Karpas-422 (cell line): ENCODE data around the gene RHOA. TPM values are rescaled to one million over a fixed set of nuclear protein-coding genes. Genes with fewer than 3 reads are reported as not detected.

ENCODE experiments used
- DNase-seq: peaks from one replicate; pipeline ENCODE4 v3.0.0-alpha.2; 2015
- H2AFZ ChIP-seq: fragments of 200-600 bp; sonication (generic); 2 replicates; pipeline ENCODE4 v1.6.1; 2014; ENCODE audit warnings: antibody characterized with exemption, low read length, mixed read lengths
- H3K27ac ChIP-seq: fragments of 200-600 bp; sonication (generic); 2 replicates; pipeline ENCODE4 v1.5.1; 2014; ENCODE audit warnings: mild to moderate bottlenecking, low read length, moderate library complexity
- H3K27me3 ChIP-seq: fragments of 200-600 bp; sonication (generic); 2 replicates; pipeline ENCODE4 v1.6.1; 2014; ENCODE audit warnings: low read length, mixed read lengths
- H3K36me3 ChIP-seq: fragments of 200-600 bp; sonication (generic); 2 replicates; pipeline ENCODE4 v1.6.1; 2014; ENCODE audit warnings: low read length, mixed read lengths; ENCODE audit not compliant: insufficient read depth
- H3K4me1 ChIP-seq: fragments of 200-600 bp; sonication (generic); 2 replicates; pipeline ENCODE4 v1.6.1; 2014; ENCODE audit warnings: mild to moderate bottlenecking, low read length, mixed read lengths
- H3K4me2 ChIP-seq: fragments of 200-600 bp; sonication (generic); 2 replicates; pipeline ENCODE4 v1.6.1; 2014; ENCODE audit warnings: low read length, low read depth, mild to moderate bottlenecking; ENCODE audit not compliant: poor library complexity, severe bottlenecking
- H3K4me3 ChIP-seq: fragments of 200-600 bp; sonication (generic); 2 replicates; pipeline ENCODE4 v1.5.1; 2014; ENCODE audit warnings: mild to moderate bottlenecking, antibody characterized with exemption, low read length, mixed read lengths
- H3K79me2 ChIP-seq: fragments of 200-600 bp; sonication (generic); 2 replicates; pipeline ENCODE4 v1.6.1; 2014; ENCODE audit warnings: mild to moderate bottlenecking, low read length, mixed read lengths
- H3K9ac ChIP-seq: fragments of 200-600 bp; sonication (generic); 2 replicates; pipeline ENCODE4 v1.6.0; 2014; ENCODE audit warnings: low read length
- H3K9me2 ChIP-seq: fragments of 200-600 bp; sonication (generic), shearing (Covaris generic); replicated peaks from 2 replicates; pipeline ENCODE4 v1.6.0; 2014; ENCODE audit warnings: mild to moderate bottlenecking, low read length, moderate library complexity; ENCODE audit not compliant: insufficient read depth
- H3K9me3 ChIP-seq: fragments of 300-700, 200-600 bp; sonication (generic); 2 replicates; pipeline ENCODE4 v1.6.1; 2014; ENCODE audit warnings: low read length, mixed read lengths
- H4K20me1 ChIP-seq: fragments of 200-600 bp; sonication (generic); 2 replicates; pipeline ENCODE4 v1.6.1; 2014; ENCODE audit warnings: mild to moderate bottlenecking, antibody characterized with exemption, low read length, low read depth; ENCODE audit not compliant: insufficient read depth
- total RNA-seq: library from RNA; depleted of rRNA; stranded (reverse); fragments of >200 nt; shearing (Covaris generic); gene quantifications from 2 replicates; pipeline ENCODE4 v1.2.3, GENCODE V29; 2014; ENCODE audit warnings: low replicate concordance; rRNA removed

Gene RHOA
- total RNA-seq, 1 experiment from 2014 or later, result 281 TPM

DNA sequence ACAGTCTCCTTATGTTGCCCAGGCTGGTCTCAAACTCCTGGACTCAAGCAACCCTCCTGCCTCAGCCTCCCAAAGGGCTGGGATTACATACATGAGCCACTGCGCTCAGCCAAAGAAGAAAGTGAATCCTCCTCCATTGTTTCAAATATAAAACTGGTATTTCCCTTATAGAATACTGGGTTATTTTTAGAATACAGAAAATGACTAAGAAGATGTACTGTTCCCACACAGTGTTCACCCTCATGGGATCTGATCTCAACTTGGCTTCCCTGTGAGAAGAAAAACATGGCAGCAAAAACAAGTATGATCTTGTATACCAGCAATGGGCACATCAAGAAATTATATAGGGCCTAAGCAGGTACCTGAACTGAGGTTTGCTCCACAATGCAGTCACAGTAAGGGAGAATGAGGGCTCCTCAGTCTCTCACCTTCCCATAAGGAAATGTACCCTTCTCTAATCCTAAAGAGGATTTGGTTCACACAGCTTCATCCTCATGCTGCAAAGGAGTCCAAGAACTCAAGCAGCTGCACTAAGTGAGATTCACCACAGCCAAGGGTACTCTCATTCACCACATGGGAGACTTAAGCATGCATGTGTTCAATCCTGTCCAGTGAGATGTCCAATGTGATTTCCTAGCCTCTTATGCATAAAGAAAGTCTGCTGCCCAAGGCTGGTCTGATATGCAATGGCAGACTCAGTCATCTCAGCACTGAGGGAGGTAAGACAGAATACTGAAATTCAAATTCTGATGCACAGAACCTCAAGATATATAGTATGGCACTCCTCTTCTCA is 97.7 kb downstream of the RHOA start:
- Histone ChIP-seq H3K36me3 (peaks cover 9% of the 10 kb centered on the region; the same call in 1 of the 2 replicates), H3K9ac (no peak overlapping the region), H4K20me1 (no peaks in the 10 kb centered on the region), H3K4me1 (no peaks in the 10 kb centered on the region), H3K27me3 (no peaks in the 10 kb centered on the region), H3K9me2 (no peaks in the 10 kb centered on the region), H3K4me2 (no peak overlapping the region), H3K9me3 (no peaks in the 10 kb centered on the region), H3K79me2 (0 out of 2 replicates have a peak, but pooled peaks cover 4% of the 10 kb centered on the region), H3K27ac (no peak overlapping the region), H2AFZ (no peak overlapping the region), H3K4me3 (no peak overlapping the region)
- no peak for DNase-seq

GRCh38 chr3:49311283-49311682 is 100.5 kb downstream of the RHOA start:
- Histone ChIP-seq H3K9ac (no peak overlapping the region), H3K4me1 (no peaks in the 10 kb centered on the region), H3K9me2 (no peaks in the 10 kb centered on the region), H3K27ac (no peak overlapping the region), H2AFZ (no peak overlapping the region), H3K4me2 (no peak overlapping the region), H3K4me3 (no peak overlapping the region), H3K9me3 (no peaks in the 10 kb centered on the region), H4K20me1 (no peaks in the 10 kb centered on the region), H3K79me2 (0 out of 2 replicates have a peak, but pooled peaks cover 4% of the 10 kb centered on the region), H3K36me3 (peaks cover 16% of the 10 kb centered on the region), H3K27me3 (no peaks in the 10 kb centered on the region)
- DNase-seq, result no peak

- H3K9ac ChIP-seq, result no peak overlapping the region
- H3K4me1 ChIP-seq, result no peaks in the 10 kb centered on the region
- H3K36me3 ChIP-seq, result peaks cover 18% of the 10 kb centered on the region
- H3K27ac ChIP-seq, result no peak overlapping the region
- no peak overlapping the region for H2AFZ ChIP-seq
- H3K4me3 ChIP-seq, result no peak overlapping the region
- no peaks in the 10 kb centered on the region for H3K9me2 ChIP-seq
- 0 out of 2 replicates have a peak, but pooled peaks cover 4% of the 10 kb centered on the region for H3K79me2 ChIP-seq
- no peak for DNase-seq
- H4K20me1 ChIP-seq, result no peaks in the 10 kb centered on the region
- H3K4me2 ChIP-seq, result no peak overlapping the region
- no peaks in the 10 kb centered on the region for H3K9me3 ChIP-seq
- H3K27me3 ChIP-seq, result no peaks in the 10 kb centered on the region
Measured at GRCh38 chr3:49310677-49311076, 101.1 kb downstream of the RHOA start.

Other genes starting within 250 kb of the RHOA start
- 18.4 and 22.0 TPM in 2 replicates for gene CCDC71, start 245.6 kb downstream of the RHOA start, total RNA-seq
- gene KLHDC8B, start 240.4 kb downstream of the RHOA start, total RNA-seq, result 8.4 and 16.5 TPM in 2 replicates
- gene C3orf62, start 134.7 kb downstream of the RHOA start, total RNA-seq, result 1.6 and 3.6 TPM in 2 replicates
- gene USP4, start 71.9 kb downstream of the RHOA start, total RNA-seq, result 30.0 and 31.7 TPM in 2 replicates
- gene GPX1, start 53.6 kb downstream of the RHOA start, total RNA-seq, result 89.0 and 127 TPM in 2 replicates
- gene TCTA, start 447 bp upstream of the RHOA start, total RNA-seq, result 17.2 and 26.9 TPM in 2 replicates
- 2.4 and 5.9 TPM in 2 replicates for gene AMT, start 10.5 kb upstream of the RHOA start, total RNA-seq
- 17.8 and 23.9 TPM in 2 replicates for gene NICN1, start 17.3 kb upstream of the RHOA start, total RNA-seq
- gene DAG1, start 58.3 kb upstream of the RHOA start, total RNA-seq, result 11.3 and 19.1 TPM in 2 replicates
- 0.37 and 0.61 TPM in 2 replicates for gene BSN, start 142.5 kb upstream of the RHOA start, total RNA-seq